ENCODE data around the gene CGRRF1.

The CGRRF1 gene

DNA sequence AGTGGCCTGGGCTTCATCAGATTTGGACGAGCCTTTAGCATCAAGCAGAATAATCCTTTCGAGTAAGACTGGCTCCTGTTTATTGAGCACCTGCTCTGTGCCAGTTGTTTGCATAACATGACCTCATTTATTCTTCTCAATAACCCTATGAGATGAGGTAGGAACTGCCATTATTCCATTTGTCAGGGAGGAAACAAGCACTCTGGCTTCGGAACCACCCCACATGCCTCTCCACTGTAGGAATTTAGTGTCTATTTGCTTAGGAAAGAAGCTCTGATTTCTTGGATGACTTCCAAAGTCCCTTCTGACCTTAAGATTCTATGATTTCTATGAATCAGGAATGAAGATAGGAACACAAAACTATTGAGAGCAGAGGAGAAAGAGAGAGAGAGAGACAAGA, 68.3 kb downstream of the CGRRF1 start:
- DNase-seq (ENCODE audit: low spot score), result no peak

DNA sequence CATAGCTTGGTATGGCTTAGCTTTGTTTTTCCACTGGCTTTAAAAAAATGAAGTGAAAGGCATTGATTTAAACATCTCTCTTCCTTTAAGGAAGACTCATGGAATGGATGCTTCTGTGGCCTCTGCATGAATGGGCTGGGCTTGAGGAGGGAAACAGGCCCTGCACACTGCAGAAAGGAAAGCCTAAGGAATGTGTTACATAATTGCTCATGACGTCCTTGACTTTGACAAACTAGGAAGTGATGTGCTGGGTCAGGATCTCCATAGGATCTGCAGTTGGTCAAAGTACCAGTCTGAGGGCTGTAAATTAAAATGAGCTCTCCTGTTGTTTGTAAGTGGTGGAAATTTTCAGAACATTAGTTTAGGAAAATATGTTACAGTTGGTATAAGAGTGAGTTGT, 69.9 kb downstream of the CGRRF1 start:
- no peak for DNase-seq (ENCODE audit: low spot score)

DNA sequence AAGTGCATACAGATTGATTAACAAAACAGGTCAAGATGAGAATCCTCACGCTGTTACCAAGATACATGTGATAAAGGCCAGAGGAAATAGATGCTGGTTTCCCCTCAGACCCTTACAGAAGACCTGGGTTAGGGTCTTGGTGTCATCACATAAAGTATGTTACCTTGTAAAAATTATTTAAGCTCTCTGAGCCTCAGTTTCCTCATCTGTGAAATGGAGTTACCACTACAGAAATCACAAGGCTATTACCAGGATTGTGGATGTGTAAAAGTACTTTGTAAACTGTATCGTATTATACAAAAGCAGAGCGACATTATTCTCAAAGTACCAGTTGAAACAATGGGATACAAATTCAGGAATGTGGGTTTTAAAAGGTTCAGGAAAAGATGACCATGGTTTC, 71.2 kb downstream of the CGRRF1 start:
- no peak for DNase-seq (ENCODE audit: low spot score)

- DNase-seq (ENCODE audit: low spot score), result no peak
Observed at GRCh38 chr14:54582334-54582733, 72.6 kb downstream of the CGRRF1 start.

DNA sequence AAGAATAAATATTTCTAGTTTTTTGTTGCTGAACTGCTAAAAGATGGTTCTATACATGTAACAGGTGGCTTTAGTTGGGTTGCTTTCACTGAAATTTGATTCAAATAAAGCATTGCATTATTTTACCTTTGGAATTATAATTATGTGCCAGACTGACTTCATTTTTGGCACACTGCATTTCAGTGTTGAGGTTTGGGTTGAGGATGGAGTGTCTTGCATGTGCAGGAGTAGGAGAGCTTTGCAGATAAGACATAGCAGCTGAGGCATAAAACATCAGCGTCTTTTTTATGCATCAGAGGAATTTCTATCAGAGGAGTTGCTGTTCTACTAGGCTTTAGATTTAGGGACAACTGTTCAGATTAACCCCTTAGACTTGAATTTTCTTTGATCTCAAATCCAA, 74.4 kb downstream of the CGRRF1 start:
- no peak for DNase-seq (ENCODE audit: low spot score)

DNA sequence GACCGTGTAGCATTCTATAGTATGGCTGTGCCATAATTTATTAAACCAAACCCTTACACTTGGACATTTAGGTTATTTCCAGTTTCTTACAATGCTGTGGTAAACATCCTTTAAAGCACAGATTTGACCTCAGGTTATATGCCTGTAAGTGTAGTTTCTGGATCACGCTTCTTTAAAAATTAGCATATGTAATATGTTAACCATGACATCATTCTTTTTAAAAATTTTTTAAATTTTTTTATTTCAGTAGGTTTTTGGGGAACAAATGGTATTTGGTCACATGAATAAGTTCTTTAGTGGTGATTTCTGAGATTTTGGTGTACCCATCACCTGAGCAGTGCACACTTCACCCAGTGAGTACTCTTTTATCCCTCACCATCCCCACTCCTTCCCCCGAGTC, 75.5 kb downstream of the CGRRF1 start:
- DNase-seq (ENCODE audit: low spot score), result no peak

Data from COLO829 (cell line).